ENCODE results near the gene NHLRC2.

NHLRC2 gene

GRCh38 chr10:113928830-113929229 is 74.4 kb downstream of the NHLRC2 start:
- H3K4me3 ChIP-seq (ENCODE audit: low read depth, low read length), result no peak overlapping the region
- in situ Hi-C loops (cut with HindIII; ENCODE audit: low sequenced_read_pairs), result no loop called here
- DNase-seq (ENCODE audit: low read depth), result no peak
- TF ChIP-seq CTCF (IDR thresholded peaks at IDR 0.05; ENCODE audit: low read depth, low read length, missing control alignments), result no peak

GRCh38 chr10:113929522-113929921 is 75.1 kb downstream of the NHLRC2 start:
- H3K4me3 ChIP-seq (ENCODE audit: low read depth, low read length), result no peak overlapping the region
- in situ Hi-C loops (cut with HindIII; ENCODE audit: low sequenced_read_pairs), result no loop called here
- TF ChIP-seq CTCF (IDR thresholded peaks at IDR 0.05; ENCODE audit: low read depth, low read length, missing control alignments), result no peak
- DNase-seq (ENCODE audit: low read depth), result no peak

GRCh38 chr10:113930482-113931057 is 76.1 kb downstream of the NHLRC2 start:
- TF ChIP-seq CTCF (IDR thresholded peaks at IDR 0.05; ENCODE audit: low read depth, low read length, missing control alignments), result no peak
- DNase-seq (ENCODE audit: low read depth), result no peak
- in situ Hi-C loops (cut with HindIII; ENCODE audit: low sequenced_read_pairs), result no loop called here
- no peak overlapping the region for H3K4me3 ChIP-seq (ENCODE audit: low read depth, low read length)

DNA sequence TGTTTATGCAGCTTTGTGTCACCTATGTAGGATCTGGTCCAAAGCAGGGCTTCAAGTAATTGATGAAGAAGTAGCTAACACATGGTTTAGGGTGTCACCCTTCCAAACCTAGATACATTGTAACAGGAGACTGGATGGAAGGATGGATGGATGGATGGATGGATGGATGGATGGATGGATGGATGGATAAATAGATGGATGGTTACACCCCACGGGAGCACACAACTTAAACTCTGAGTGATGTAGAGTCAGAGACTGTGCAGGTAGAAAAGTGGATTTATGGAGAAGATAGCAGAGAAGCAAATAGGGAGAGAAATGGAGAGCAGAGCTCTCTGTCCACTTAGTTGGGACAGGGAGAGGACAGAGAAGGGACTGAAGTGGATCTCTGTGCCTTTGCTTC is 78.4 kb downstream of the NHLRC2 start:
- TF ChIP-seq CTCF (IDR thresholded peaks at IDR 0.05; ENCODE audit: low read depth, low read length, missing control alignments), result no peak
- in situ Hi-C loops (cut with HindIII; ENCODE audit: low sequenced_read_pairs), result no loop called here
- no peak overlapping the region for H3K4me3 ChIP-seq (ENCODE audit: low read depth, low read length)
- no peak for DNase-seq (ENCODE audit: low read depth)

- DNase-seq (ENCODE audit: low read depth), result no peak
- no peak for TF ChIP-seq CTCF (IDR thresholded peaks at IDR 0.05; ENCODE audit: low read depth, low read length, missing control alignments)
- in situ Hi-C loops (cut with HindIII; ENCODE audit: low sequenced_read_pairs), result no loop called here
- no peak overlapping the region for H3K4me3 ChIP-seq (ENCODE audit: low read depth, low read length)
Measured at GRCh38 chr10:113933894-113934532, 79.6 kb downstream of the NHLRC2 start.

DNA sequence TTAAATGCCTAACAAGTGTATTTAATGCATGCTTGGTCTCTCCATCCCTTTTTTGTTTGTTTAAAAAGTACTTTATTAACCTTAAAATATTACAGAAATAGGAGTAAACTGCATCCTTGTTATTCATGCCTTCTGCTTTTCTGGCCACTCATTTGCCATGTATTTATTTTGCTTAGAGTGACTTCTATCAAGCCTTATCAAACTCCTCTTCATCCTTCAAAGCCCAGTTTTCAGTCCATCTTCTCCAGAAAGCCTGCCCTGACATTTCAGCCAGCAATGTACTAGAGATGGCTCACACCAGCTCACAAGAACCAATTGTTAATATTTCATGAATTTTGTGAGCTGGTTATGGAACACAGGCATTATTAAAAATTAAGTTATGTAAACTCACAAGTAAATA is 82.8 kb downstream of the NHLRC2 start:
- DNase-seq (ENCODE audit: low read depth), result no peak
- TF ChIP-seq CTCF (IDR thresholded peaks at IDR 0.05; ENCODE audit: low read depth, low read length, missing control alignments), result no peak
- no peak overlapping the region for H3K4me3 ChIP-seq (ENCODE audit: low read depth, low read length)
- in situ Hi-C loops (cut with HindIII; ENCODE audit: low sequenced_read_pairs), result no loop called here

Data from astrocyte of the cerebellum (primary cell).